Measurements from ENCODE around the gene NFIC.
"Not testable (repeated sequence)": the region's sequence is repeated elsewhere in the genome, so short reads cannot be mapped to it uniquely, and the experiment has no call there.

NFIC gene

DNA sequence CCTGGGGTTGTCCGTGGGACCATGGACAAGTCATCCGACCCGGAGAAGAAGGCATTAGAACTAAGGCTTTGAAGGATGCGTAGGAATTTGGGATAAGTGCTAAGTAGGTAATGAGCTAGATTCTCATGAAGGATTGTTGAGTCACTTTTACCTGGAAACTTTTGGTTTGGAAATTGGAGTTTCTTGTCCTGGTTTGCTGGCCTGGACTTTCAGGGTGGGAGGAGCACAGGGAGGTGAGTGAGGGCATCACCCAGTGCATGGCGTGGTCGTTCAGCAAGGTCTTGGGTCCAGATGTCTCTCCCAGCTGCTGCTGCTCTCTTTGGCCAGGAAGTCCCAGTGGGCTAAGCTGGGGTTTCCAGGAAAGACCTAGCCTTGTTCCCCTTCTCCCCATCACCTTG lies 7.6 kb downstream of the NFIC start:
- no peak for DNase-seq (ENCODE audit: low read depth, low spot score)

DNA sequence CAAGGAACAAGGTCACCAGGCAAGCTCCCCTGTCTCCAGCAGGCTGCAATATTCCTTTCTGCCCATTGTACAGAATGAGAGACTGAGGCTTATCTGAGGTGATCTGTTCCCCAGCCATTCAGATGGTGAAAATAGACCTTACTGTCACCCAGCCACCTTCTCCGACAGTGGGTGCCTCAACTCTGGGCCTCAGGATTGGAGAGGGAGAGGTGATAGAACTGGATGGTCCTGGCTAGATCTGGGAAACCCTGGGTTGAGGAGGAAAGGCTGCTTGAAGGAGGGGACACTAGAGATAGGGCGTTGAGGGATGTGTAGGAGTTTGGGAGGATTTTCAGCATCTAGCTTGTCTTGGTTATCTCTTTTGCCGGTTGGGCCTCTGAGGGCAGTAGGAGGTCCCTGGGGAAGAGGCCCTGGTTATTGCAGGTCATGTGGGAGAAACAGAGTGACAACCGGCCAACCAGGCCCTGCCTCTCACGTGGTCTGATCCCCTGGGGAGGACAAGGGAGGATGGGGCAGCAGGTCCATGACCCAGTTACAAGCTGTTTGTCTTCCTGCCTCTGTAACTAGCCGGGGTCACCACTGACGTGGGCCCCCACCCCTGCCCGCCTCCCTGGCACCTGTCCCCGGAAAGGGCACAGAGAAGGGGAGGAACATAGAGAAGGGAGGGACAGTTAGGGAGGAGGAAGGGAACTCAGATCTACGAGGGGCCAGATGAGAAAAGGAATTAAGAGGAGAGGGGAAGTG lies 8.2 kb downstream of the NFIC start:
- no peak for DNase-seq (ENCODE audit: low read depth, low spot score)

DNA sequence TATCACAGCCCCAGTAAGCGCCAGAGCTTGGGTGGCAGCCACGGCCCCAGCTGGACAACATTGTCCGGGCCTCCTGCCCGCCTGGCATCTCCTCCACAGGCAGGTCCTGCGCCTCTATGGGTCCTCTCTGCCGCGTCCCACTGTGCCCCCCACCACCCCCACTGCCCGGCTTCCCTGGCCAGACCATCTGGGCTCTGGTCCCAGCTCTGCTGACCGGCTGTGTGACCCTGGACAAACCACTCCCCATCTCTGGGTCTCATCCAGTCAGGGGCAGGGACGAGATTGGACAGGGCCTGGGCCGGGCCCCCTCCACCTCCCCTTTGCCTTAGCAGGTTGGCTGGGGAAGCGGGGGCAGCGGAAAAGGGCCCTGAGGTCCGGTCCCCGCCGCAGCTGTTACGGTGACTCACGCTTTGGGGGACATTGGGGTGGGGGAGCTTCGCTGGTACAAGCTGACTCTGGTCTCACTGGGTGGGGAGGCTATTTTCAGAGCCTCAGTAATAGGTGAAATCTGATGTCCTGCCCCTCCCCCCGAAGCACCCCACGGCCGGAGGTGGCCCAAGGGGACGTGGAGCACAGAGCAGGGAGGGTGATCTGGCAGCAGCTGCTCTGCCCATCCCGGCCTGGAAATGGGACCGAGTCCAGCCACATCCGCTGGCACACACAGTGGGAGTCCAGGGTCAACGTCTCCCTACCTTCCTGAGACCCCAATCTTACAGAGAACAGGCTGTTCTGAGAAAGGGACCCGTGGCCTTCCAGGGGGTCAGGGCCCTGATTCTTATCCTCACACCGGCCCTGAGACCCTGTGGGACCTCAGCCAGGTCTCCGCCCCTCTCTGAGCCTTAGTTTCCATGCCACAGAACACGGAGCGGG lies 9.1 kb downstream of the NFIC start:
- DNase-seq (ENCODE audit: low read depth, low spot score), result no peak

DNA sequence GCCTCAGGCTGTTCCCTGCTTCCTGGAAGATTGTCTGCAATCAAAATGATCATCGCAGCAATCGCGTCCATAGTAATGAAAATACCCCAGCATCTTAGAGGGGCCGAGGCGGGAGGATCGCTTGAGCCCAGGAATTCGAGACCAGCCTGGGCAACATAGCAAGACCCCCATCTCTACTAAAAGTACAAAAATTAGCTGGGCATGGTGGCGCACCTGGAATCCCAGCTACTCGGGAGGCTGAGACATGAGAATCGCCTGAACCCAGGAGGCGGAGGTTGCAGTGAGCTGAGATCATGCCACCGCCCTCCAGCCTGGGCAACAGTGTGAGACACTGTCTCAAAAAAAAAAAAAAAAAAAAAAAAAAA lies 9.7 kb downstream of the NFIC start:
- not testable (repeated sequence) for DNase-seq (ENCODE audit: low read depth, low spot score)

DNA sequence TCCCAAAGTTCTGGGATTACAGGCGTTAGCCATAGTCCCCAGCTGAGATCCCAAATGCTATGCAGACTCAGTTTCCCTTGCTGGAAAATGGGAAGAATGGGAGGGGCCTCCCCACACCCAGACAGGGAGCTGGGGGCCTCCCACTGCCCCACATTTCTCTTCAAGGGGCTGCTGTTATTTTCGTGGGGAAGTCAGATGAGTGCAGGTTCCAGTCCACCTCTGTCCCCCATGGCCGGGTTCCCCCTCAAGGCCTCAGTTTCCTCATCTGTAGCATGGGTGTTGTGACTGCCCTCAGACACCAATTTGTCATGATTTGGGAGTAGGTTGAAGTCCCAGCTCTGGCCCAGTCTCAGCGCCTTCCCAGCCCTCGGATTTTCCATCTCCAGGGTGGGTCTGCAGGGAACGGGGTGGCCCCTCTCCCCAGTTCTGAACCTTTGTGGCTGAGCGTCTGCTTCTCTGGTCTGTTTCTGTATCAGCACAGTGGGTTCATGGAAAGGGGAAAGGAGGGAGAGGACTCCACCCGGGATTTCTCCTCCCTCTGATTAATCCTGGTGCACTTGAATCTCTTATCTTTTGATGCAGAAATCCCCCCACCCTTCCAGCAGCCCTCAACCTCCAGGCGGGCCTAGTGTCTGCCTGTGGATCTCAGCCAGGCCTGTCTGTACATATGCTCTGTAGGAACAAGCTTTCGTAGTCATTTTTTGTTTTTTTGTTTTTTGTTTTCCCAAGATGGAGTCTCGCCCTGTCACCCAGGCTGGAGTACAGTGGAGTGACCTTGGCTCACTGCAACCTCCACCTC lies 12.2 kb downstream of the NFIC start:
- no peak for DNase-seq (ENCODE audit: low read depth, low spot score)

DNA sequence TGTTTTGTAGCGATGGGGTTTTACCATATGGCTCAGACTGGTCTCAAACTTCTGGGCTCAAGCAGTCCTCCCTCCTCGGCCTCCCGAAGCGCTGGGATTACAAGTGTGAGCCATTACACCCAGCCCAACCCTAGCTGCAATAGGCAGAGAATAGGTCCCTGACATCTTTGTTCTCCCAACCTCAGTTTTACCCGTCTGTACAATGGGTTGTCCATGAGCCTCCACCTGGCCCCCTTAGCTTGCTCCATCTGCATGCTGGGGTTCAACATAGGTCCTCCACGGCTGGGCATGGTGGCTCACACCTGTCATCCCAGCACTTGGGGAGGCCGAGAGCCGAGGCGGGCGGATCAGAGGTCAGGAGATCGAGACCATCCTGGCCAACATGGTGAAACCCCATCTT lies 14.4 kb downstream of the NFIC start:
- DNase-seq (ENCODE audit: low read depth, low spot score), result no peak

DNA sequence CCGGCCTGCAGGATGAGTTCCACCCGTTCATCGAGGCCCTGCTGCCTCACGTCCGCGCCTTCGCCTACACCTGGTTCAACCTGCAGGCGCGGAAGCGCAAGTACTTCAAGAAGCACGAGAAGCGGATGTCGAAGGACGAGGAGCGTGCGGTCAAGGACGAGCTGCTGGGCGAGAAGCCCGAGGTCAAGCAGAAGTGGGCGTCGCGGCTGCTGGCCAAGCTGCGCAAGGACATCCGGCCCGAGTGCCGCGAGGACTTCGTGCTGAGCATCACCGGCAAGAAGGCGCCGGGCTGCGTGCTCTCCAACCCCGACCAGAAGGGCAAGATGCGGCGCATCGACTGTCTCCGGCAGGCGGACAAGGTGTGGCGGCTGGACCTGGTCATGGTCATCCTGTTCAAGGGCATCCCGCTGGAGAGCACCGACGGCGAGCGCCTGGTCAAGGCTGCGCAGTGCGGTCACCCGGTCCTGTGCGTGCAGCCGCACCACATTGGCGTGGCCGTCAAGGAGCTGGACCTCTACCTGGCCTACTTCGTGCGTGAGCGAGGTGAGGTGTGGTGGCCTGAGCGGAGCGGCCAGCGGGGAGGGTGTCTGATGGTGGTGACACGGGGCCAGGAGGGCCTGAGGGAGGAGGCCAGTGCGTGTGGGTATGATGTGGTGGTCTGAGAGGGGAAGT lies 15.5 kb downstream of the NFIC start:
- no peak for DNase-seq (ENCODE audit: low read depth, low spot score)

DNA sequence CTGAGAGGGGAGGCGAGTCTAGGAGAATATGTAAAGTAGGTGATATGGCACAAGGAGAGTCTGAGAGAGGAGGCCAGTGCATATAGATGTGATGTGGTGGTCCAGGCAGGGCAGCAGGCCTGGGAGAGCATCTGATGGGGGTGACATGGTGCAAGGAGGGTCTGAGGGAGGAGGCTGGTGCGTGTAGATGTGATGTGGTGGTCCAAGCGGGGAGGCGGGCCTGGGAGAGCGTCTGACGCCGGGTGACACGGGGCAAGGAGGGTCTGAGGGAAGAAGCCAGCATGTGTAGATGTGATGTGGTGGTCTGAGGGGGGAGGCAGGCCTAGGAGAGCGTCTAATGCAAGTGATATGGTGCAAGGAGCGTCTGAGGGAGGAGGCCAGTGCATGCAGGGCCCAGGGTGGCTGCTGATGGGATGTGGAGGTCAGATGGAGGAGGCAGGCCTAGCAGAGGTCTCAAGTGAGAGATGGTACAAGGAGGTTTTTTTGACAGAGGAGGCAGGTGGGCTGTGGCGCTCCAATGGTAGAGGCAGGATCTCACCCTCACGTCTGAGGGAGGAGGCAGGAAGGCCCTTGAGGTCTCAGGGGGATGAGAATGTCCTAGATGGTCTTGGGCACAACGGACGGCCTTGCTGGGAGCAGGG lies 16.2 kb downstream of the NFIC start:
- no peak for DNase-seq (ENCODE audit: low read depth, low spot score)

DNA sequence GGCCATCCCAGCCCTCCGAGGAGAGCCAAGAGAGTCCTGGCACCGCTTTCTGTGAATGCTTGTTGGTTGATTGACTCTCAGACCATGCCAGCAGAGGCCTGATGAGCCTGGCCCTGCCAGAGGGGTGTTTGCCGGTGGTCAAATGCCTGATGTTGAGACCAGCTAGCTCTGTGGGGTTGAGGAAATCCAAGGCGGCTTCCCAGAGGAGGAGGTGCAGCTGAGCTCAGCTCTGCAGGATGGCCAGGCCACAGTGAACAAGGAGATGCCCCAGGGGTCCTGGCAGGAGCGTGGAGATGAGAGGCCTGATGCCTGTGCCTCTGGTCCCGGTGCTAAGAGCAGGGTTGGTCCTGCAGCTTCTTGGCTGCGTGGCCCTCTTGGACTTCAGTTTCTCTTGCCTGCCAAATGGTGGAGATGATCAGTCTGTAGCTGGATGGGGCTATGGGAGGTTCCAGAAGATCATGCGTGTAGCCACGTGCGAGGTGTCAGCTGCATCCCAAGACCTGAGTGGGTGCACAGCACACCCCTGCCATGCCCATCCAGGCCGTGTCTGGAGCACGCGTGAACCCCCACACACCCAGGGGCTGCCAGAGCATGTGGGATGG lies 16.8 kb downstream of the NFIC start:
- no peak for DNase-seq (ENCODE audit: low read depth, low spot score)

DNA sequence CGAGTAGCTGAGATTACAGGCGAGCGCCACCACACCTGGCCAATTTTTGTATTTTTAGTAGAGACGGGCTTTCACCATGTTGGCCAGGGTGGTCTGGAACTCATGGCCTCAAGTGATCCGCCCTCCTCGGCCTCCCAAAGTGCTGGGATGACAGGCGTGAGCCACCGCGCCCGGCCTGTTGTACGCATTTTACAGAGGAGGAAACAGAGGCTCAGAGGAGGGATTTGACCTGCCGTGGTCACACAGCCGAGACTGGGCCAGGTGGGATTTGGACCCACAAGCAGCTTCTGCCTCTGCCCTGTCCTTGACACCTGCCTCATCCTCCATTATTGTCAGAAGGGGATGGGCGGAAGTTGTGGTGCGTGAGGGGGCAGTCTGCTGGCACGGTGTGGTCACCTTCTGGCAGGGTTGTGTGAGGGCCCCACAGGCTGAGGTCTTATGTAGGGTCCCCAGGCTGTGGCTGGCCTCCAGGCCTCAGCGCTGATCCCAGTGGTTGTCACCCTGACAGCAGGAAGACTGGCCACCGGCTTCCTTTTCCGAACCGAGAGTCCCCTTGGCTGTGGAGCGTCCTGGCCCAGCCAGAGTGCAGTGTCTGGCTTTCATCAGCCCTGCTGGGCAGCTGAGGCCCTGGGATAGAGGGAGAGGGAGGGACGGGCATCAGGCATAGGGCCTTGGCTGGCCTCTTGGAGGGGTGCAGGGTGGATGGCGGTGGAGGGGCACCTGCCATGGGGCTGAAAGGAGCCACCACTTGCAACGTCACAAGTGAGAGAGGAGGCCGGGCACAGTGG lies 20.3 kb downstream of the NFIC start:
- DNase-seq (ENCODE audit: low read depth, low spot score), result no peak

DNA sequence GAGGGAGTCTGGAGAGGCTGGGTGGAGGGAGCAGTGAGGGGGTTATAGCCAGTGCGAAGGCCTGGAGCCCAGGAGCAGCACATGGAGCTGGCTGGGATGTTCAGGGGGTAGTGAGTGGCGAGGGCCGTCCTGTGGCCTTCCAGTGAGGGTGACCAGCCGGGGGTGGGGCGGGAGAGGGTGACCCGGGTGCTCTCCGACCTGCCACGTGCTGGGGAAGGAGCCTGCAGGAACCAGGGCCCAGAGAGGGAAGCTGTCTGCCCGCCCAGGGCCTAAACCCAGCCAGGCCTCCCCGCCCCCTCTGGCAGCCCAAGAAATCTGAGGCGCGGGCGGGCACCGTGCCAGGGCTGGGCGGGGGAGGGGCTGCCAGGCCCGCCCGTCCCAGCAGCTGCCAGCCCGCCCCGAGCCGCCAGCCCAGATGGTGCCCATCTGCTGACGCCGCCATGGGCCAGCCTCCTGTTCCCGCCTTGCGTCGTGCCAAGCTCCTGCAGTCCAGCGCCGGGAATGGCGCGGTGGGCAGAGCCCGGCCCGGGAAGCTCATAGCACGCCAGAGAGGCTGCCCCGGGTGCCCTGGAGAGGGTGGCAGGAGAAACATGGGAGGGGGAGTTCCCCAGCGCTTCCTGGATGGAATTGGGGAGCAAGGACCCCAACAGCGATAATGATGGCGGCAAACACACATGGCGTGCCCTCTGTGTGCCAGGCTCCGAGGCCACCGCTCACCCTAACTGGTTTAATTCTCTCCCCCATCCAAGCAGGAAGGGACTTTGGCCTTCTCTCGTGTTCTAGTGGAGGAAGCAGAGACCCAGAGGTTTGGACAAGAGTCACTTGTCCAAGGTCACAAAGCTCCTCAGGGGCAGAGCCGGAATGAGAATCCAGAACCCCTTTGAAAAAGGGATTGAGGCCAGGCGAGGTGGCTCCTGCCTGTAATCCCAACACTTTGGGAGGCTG lies 21.5 kb downstream of the NFIC start:
- no peak for DNase-seq (ENCODE audit: low read depth, low spot score)

DNA sequence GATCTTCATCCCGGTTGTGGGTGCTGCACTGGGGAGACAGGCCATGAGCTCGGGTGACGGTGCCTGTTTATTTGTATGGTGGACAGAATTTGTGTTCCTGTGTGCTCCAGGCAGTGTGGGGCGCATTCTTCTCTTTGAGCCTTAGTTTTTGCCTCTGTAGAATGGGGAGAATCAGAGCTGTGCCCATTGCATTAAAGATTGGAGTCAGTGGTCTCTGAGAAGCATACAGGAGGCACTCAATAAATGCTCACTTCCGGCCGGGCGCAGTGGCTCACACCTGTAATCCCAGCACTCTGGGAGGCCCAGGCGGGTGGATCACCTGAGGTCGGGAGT lies 23.0 kb downstream of the NFIC start:
- no peak for DNase-seq (ENCODE audit: low read depth, low spot score)

DNA sequence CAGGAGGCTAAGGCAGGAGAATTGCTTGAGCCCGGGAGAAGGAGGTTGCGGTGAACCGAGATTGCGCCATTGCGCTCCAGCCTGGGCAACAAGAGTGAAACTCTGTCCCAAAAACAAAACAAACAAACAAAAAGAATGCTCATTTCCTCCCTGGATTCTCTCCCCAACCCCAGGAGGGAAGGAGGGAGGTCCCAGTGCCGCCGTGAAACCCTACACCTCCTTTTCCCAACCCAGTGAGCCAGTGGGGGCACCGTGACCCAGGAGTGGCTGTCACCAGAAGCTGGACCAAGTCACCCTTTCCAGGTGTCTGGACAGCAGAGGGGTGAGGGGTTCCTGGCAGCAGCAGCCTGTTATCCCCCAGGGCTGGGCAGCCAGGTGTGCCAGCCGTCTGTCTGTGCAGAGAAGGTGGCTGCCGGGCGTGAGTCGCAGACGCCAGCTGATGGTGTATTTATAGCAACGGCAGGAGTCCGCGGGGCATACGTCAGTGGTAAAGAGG lies 23.5 kb downstream of the NFIC start:
- DNase-seq (ENCODE audit: low read depth, low spot score), result no peak

DNA sequence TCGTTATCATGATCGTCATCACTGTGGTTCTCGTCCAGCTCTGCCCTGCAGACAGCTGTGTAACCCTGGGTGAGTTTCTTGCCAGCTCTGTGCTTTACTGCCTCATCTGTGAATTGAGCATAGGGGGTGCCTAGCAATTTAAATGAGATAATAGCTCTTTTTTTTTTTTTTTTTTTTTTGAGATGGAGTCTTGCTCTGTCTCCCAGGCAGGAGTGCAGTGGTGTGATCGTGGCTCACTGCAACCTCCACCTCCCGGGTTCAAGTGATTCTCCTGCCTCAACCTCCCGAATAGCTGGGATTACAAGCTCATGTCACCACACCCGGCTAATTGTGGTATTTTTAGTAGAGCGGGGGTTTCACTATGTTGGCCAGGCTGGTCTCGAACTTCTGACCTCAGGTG lies 25.5 kb downstream of the NFIC start:
- DNase-seq (ENCODE audit: low read depth, low spot score), result not testable (repeated sequence)

DNA sequence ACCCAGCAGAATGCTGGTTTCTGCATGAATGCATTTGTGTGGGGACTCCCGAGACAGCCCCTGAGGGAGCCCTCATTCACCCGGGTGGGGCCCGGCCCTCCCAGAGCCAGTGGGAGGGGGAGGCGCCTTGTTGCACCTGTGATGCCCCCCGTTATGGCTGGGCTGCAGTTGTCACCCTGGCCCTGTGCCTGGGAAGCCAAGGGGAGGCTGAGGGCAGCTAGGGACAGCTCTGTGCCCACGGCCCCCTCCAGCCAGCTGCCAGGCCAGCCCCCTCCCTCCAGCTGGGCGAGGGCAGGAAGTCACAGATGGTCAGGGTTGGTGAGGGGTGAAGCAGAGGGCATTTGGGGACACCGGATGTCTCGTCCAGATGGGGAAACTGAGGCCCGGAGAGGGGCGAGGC lies 26.1 kb downstream of the NFIC start:
- no peak for DNase-seq (ENCODE audit: low read depth, low spot score)

DNA sequence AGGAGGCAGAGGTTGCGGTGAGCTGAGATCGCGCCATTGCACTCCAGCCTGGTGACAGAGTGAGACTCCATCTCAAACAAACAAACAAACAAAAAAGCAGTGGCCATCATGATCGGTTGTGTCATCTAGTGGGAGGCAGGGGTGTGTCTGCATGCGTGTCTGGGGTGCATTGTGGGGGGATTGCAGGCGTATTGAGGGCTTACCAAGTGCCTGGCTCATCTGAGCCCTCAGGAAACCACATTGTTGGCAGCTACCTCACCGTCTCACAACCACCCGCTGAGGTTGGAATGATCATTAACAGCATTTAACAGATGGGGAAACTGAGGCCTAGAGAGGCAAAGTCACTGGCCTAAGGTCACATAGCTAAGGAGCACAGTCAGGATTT lies 30.5 kb downstream of the NFIC start:
- DNase-seq (ENCODE audit: low read depth, low spot score), result no peak

DNA sequence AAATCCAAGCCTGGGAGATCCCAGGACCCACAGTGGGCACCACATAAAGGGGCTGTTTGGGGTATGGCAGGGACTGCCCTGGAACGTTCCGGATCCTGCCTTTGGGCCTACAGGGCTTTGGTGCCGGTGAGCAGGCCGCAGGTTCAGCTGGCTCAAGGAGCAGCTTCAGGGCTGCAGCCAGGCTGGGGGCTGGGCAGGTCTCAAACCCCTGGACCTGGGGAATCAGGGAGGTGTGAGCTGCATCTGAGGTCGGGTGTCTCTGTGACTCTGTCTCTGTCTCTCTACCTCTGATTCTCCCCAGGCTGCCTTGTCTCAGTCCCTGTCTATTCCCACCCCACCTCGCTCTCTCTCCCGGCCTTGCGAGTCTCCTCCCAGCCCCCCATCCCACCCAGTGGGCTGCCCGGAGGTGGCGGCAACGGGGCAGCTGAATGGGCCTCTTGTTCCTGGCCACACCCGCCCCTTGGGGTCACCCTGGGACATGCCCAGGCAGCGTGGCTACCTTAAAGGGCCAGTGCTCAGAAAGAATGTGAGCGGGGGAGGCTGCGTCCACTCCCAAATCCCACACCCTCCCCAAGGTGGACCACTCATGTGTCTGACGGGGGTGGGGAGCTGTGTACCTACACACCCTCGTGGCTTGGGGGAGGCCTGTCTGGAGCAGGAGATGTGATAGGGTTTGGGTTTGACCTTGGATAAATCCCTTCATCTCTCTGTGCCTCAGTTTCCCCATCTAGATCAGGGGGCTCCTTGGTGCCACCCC lies 31.1 kb downstream of the NFIC start:
- DNase-seq (ENCODE audit: low read depth, low spot score), result no peak
